Measurements from ENCODE around the gene NCF2. TPM values are rescaled to one million over a fixed set of nuclear protein-coding genes. Genes with fewer than 3 reads are reported as not detected.
"Not testable (repeated sequence)": the region's sequence is repeated elsewhere in the genome, so short reads cannot be mapped to it uniquely, and the experiment has no call there.

Gene NCF2
- total RNA-seq (2014; rRNA removed; shearing (Covaris generic); ENCODE audit: low replicate concordance) = 0.53 and 0.64 TPM in 2 replicates

GRCh38 chr1:183590244-183591191 lies at the start of gene NCF2:
Gene NCF2 (minus strand): TSS chr1:183590459. CDS start chr1:183590329, 130 bp downstream.
- no peaks in the 10 kb centered on the region for H3K27me3 ChIP-seq
- H3K9me3 ChIP-seq = no peaks in the 10 kb centered on the region
- H3K4me3 ChIP-seq = no peak within 1 kb of the TSS
- no peak for DNase-seq
- no peaks in the 10 kb centered on the region for H3K36me3 ChIP-seq

GRCh38 chr1:183638649-183639387 lies 48.6 kb upstream of the NCF2 start:
- H3K27me3 ChIP-seq = peaks cover 10% of the 10 kb centered on the region
- H3K4me3 ChIP-seq = no peak overlapping the region
- H3K9me3 ChIP-seq = no peaks in the 10 kb centered on the region
- no peaks in the 10 kb centered on the region for H3K36me3 ChIP-seq
- no peak for DNase-seq

GRCh38 chr1:183636783-183637182 lies 46.5 kb upstream of the NCF2 start:
- Histone ChIP-seq H3K27me3 (peaks cover 10% of the 10 kb centered on the region), H3K4me3 (peak overlapping the region; percentile 78), H3K9me3 (no peaks in the 10 kb centered on the region), H3K36me3 (peaks cover 13% of the 10 kb centered on the region)
- no peak for DNase-seq

GRCh38 chr1:183636334-183636682 lies 46.0 kb upstream of the NCF2 start:
- H3K4me3 ChIP-seq = peak overlapping the region; percentile 78
- H3K36me3 ChIP-seq = peaks cover 15% of the 10 kb centered on the region
- no peaks in the 10 kb centered on the region for H3K9me3 ChIP-seq
- no peak for DNase-seq
- H3K27me3 ChIP-seq = peaks cover 10% of the 10 kb centered on the region

GRCh38 chr1:183635606-183636333 lies 45.5 kb upstream of the NCF2 start, which contains the start of gene ARPC5:
Gene ARPC5 (minus strand): TSS chr1:183635783. CDS start chr1:183635659, 124 bp downstream.
- peak within 1 kb of the TSS; percentile 78 for H3K4me3 ChIP-seq
- H3K27me3 ChIP-seq = peaks cover 10% of the 10 kb centered on the region
- peaks cover 17% of the 10 kb centered on the region for H3K36me3 ChIP-seq
- H3K9me3 ChIP-seq = no peaks in the 10 kb centered on the region
- peak; percentile 97 for DNase-seq

GRCh38 chr1:183635099-183635605 lies 44.9 kb upstream of the NCF2 start:
- peaks cover 10% of the 10 kb centered on the region for H3K27me3 ChIP-seq
- peak; percentile 43 for DNase-seq

GRCh38 chr1:183634429-183635065 lies 44.3 kb upstream of the NCF2 start:
- no peak for DNase-seq
- Histone ChIP-seq H3K9me3 (no peaks in the 10 kb centered on the region), H3K27me3 (peaks cover 10% of the 10 kb centered on the region), H3K4me3 (peak overlapping the region; percentile 78), H3K36me3 (peaks cover 30% of the 10 kb centered on the region)

More at GRCh38 chr1:183635099-183635605, 44.9 kb upstream of the NCF2 start:
- peak overlapping the region; percentile 78 for H3K4me3 ChIP-seq
- peaks cover 24% of the 10 kb centered on the region for H3K36me3 ChIP-seq
- no peaks in the 10 kb centered on the region for H3K9me3 ChIP-seq

- peak; percentile 34 for DNase-seq
- H3K27me3 ChIP-seq = peaks cover 10% of the 10 kb centered on the region
- peak overlapping the region; percentile 78 for H3K4me3 ChIP-seq
- H3K36me3 ChIP-seq = peaks cover 37% of the 10 kb centered on the region
- no peaks in the 10 kb centered on the region for H3K9me3 ChIP-seq
Measured at GRCh38 chr1:183633676-183634343, 43.6 kb upstream of the NCF2 start.

- DNase-seq = no peak
- H3K36me3 ChIP-seq = peaks cover 43% of the 10 kb centered on the region
- H3K27me3 ChIP-seq = peaks cover 2% of the 10 kb centered on the region; the same call in 1 of the 2 replicates
- no peaks in the 10 kb centered on the region for H3K9me3 ChIP-seq
- peak overlapping the region; percentile 78 for H3K4me3 ChIP-seq
Measured at GRCh38 chr1:183632964-183633363, 42.7 kb upstream of the NCF2 start.

GRCh38 chr1:183632114-183632513 lies 41.9 kb upstream of the NCF2 start:
- peaks cover 50% of the 10 kb centered on the region for H3K36me3 ChIP-seq
- peak overlapping the region; percentile 78 for H3K4me3 ChIP-seq
- DNase-seq = no peak
- no peaks in the 10 kb centered on the region for H3K9me3 ChIP-seq
- H3K27me3 ChIP-seq = peaks cover 2% of the 10 kb centered on the region; the same call in 1 of the 2 replicates

GRCh38 chr1:183630748-183631147 lies 40.5 kb upstream of the NCF2 start:
- H3K36me3 ChIP-seq = peaks cover 62% of the 10 kb centered on the region
- no peak overlapping the region for H3K4me3 ChIP-seq
- H3K9me3 ChIP-seq = no peaks in the 10 kb centered on the region
- peak; percentile 39 for DNase-seq
- H3K27me3 ChIP-seq = no peaks in the 10 kb centered on the region

GRCh38 chr1:183628537-183628936 lies 38.3 kb upstream of the NCF2 start:
- no peaks in the 10 kb centered on the region for H3K9me3 ChIP-seq
- H3K36me3 ChIP-seq = peaks cover 69% of the 10 kb centered on the region
- no peak overlapping the region for H3K4me3 ChIP-seq
- no peaks in the 10 kb centered on the region for H3K27me3 ChIP-seq
- DNase-seq = no peak

GRCh38 chr1:183626236-183626635 lies 36.0 kb upstream of the NCF2 start:
- H3K36me3 ChIP-seq = peaks cover 54% of the 10 kb centered on the region
- not testable (repeated sequence) for H3K4me3 ChIP-seq, H3K27me3 ChIP-seq, H3K9me3 ChIP-seq, DNase-seq

- Histone ChIP-seq H3K36me3 (peaks cover 26% of the 10 kb centered on the region), H3K4me3 (no peak overlapping the region), H3K9me3 (no peaks in the 10 kb centered on the region), H3K27me3 (no peaks in the 10 kb centered on the region)
- DNase-seq = peak; percentile 25
Measured at GRCh38 chr1:183622884-183623785, 32.9 kb upstream of the NCF2 start.

- Histone ChIP-seq H3K36me3 (peaks cover 19% of the 10 kb centered on the region), H3K9me3 (no peaks in the 10 kb centered on the region), H3K4me3 (no peak overlapping the region), H3K27me3 (no peaks in the 10 kb centered on the region)
- DNase-seq = no peak
Measured at GRCh38 chr1:183622013-183622412, 31.8 kb upstream of the NCF2 start.
